ENCODE measurements around the gene TP53AIP1.

TP53AIP1 gene

GRCh38 chr11:128919216-128919615 lies 23.5 kb downstream of the TP53AIP1 start:
- POLR2A ChIA-PET = no interaction called here
- TF ChIP-seq CTCF (IDR thresholded peaks at IDR 0.05; ENCODE audit: control extremely low read depth, extremely low read depth, low read depth, missing control alignments) = no peak
- CTCF ChIA-PET = interaction anchor here (1.0 to 1.4 kb wide), 6 partner anchors 9 to 37 kb away, joined by 3 to 6 read pairs (median 4); no protein-coding TSS in a partner anchor
- no peak for DNase-seq (ENCODE audit: extremely low spot score)

GRCh38 chr11:128917144-128917724 lies 25.4 kb downstream of the TP53AIP1 start:
- CTCF ChIA-PET = interaction anchor here (2.1 kb wide), 1 partner anchor 12 kb away, joined by 6 read pairs; no protein-coding TSS in a partner anchor
- POLR2A ChIA-PET = no interaction called here
- DNase-seq (ENCODE audit: extremely low spot score) = no peak
- TF ChIP-seq CTCF (IDR thresholded peaks at IDR 0.05; ENCODE audit: control extremely low read depth, extremely low read depth, low read depth, missing control alignments) = no peak

- CTCF ChIA-PET = interaction anchor here (0.7 to 2.1 kb wide), 2 partner anchors 11 to 12 kb away, joined by 3 to 6 read pairs; no protein-coding TSS in a partner anchor
- no peak for DNase-seq (ENCODE audit: extremely low spot score)
- TF ChIP-seq CTCF (IDR thresholded peaks at IDR 0.05; ENCODE audit: control extremely low read depth, extremely low read depth, low read depth, missing control alignments) = no peak
- POLR2A ChIA-PET = no interaction called here
These were observed 26.0 kb downstream of the TP53AIP1 start for GRCh38 chr11:128916681-128917080.

GRCh38 chr11:128916037-128916572 lies 26.6 kb downstream of the TP53AIP1 start:
- CTCF ChIA-PET = interaction anchor here (0.7 to 2.1 kb wide), 2 partner anchors 10 to 13 kb away, joined by 3 to 6 read pairs; no protein-coding TSS in a partner anchor
- DNase-seq (ENCODE audit: extremely low spot score) = no peak
- POLR2A ChIA-PET = no interaction called here
- TF ChIP-seq CTCF (IDR thresholded peaks at IDR 0.05; ENCODE audit: control extremely low read depth, extremely low read depth, low read depth, missing control alignments) = no peak

GRCh38 chr11:128915149-128915521 lies 27.5 kb downstream of the TP53AIP1 start:
- no peak for TF ChIP-seq CTCF (IDR thresholded peaks at IDR 0.05; ENCODE audit: control extremely low read depth, extremely low read depth, low read depth, missing control alignments)
- no peak for DNase-seq (ENCODE audit: extremely low spot score)
- ChIA-PET CTCF (interaction anchor here (1.0 to 1.7 kb wide), 3 partner anchors 12 to 41 kb away, joined by 3 to 4 read pairs (median 4); no protein-coding TSS in a partner anchor), POLR2A (no interaction called here)

- POLR2A ChIA-PET = no interaction called here
- no peak for TF ChIP-seq CTCF (IDR thresholded peaks at IDR 0.05; ENCODE audit: control extremely low read depth, extremely low read depth, low read depth, missing control alignments)
These were observed 28.2 kb downstream of the TP53AIP1 start for GRCh38 chr11:128914216-128915148.

More at GRCh38 chr11:128914216-128915148, 28.2 kb downstream of the TP53AIP1 start:
- CTCF ChIA-PET = interaction anchor here (1.0 to 1.7 kb wide), 3 partner anchors 11 to 42 kb away, joined by 3 to 4 read pairs (median 4); no protein-coding TSS in a partner anchor
- no peak for DNase-seq (ENCODE audit: extremely low spot score)

Data from GM10248 (cell line).